H9 (cell line): Measurements from ENCODE around the gene MB21D2. TPM values are rescaled to one million over a fixed set of nuclear protein-coding genes. Genes with fewer than 3 reads are reported as not detected.

ENCODE experiments used
- DNase-seq: peaks from one replicate; pipeline ENCODE4 v3.0.0-alpha.2; 2017
- H2AFZ ChIP-seq: one replicate; pipeline ENCODE4 v1.6.1; 2013; ENCODE audit warnings: mild to moderate bottlenecking, low read length, control low read depth, moderate library complexity
- H2AK5ac ChIP-seq: 2 replicates; pipeline ENCODE4 v1.6.1; 2013; ENCODE audit warnings: low read length, control low read depth, mixed read lengths; ENCODE audit not compliant: insufficient read length
- H2BK120ac ChIP-seq: one replicate; pipeline ENCODE4 v1.6.1; 2013; ENCODE audit warnings: low read depth, mild to moderate bottlenecking, low read length, control low read depth, inconsistent platforms; ENCODE audit not compliant: poor library complexity, severe bottlenecking
- H2BK12ac ChIP-seq: 2 replicates; pipeline ENCODE4 v1.6.1; 2013; ENCODE audit warnings: low read length, control low read depth, mixed read lengths, low read depth; ENCODE audit not compliant: insufficient read length
- H2BK15ac ChIP-seq: 2 replicates; pipeline ENCODE4 v1.6.1; 2013; ENCODE audit warnings: low read depth, low read length, control low read depth
- H2BK20ac ChIP-seq: one replicate; pipeline ENCODE4 v1.6.1; 2013; ENCODE audit warnings: low read depth, mild to moderate bottlenecking, low read length, control low read depth, inconsistent platforms; ENCODE audit not compliant: poor library complexity, severe bottlenecking
- H2BK5ac ChIP-seq: 2 replicates; pipeline ENCODE4 v1.6.1; 2013; ENCODE audit warnings: low read length, control low read depth, mixed read lengths; ENCODE audit not compliant: insufficient read length
- H3K14ac ChIP-seq: 2 replicates; pipeline ENCODE4 v1.6.1; 2013; ENCODE audit warnings: low read length, control low read depth; ENCODE audit not compliant: insufficient read depth
- H3K18ac ChIP-seq: 2 replicates; pipeline ENCODE4 v1.6.1; 2013; ENCODE audit warnings: low read depth, mild to moderate bottlenecking, mixed read lengths, low read length, control low read depth; ENCODE audit not compliant: insufficient read length
- H3K23ac ChIP-seq: 2 replicates; pipeline ENCODE4 v1.6.1; 2013; ENCODE audit warnings: low read length, control low read depth, mixed read lengths, low read depth; ENCODE audit not compliant: insufficient read length
- H3K23me2 ChIP-seq: 2 replicates; pipeline ENCODE4 v1.6.1; 2013; ENCODE audit warnings: low read depth, mild to moderate bottlenecking, mixed read lengths, low read length, control low read depth; ENCODE audit not compliant: insufficient read length, poor library complexity, severe bottlenecking
- H3K27ac ChIP-seq: 2 replicates; pipeline ENCODE4 v1.5.1; 2013; ENCODE audit warnings: low read length, control low read depth, mixed read lengths, low read depth; ENCODE audit not compliant: insufficient read length
- H3K27me3 ChIP-seq: 2 replicates; pipeline ENCODE4 v1.6.1; 2013; ENCODE audit warnings: low read length, control low read depth, inconsistent platforms; ENCODE audit not compliant: insufficient read depth
- H3K4ac ChIP-seq: 2 replicates; pipeline ENCODE4 v1.6.1; 2013; ENCODE audit warnings: low read depth, mild to moderate bottlenecking, control low read depth, inconsistent platforms, low read length, moderate library complexity
- H3K4me1 ChIP-seq: 2 replicates; pipeline ENCODE4 v1.6.1; 2013; ENCODE audit warnings: low read length, control low read depth, inconsistent platforms; ENCODE audit not compliant: insufficient read depth
- H3K4me2 ChIP-seq: 2 replicates; pipeline ENCODE4 v1.6.1; 2013; ENCODE audit warnings: low read length, control low read depth, mixed read lengths; ENCODE audit not compliant: insufficient read length, insufficient read depth
- H3K56ac ChIP-seq: 2 replicates; pipeline ENCODE4 v1.6.1; 2013; ENCODE audit warnings: low read depth, mild to moderate bottlenecking, mixed read lengths, low read length, control low read depth; ENCODE audit not compliant: insufficient read length
- H3K79me1 ChIP-seq: 2 replicates; pipeline ENCODE4 v1.6.1; 2013; ENCODE audit warnings: low read depth, mild to moderate bottlenecking, moderate library complexity, low read length, control low read depth, inconsistent platforms; ENCODE audit not compliant: insufficient read depth, poor library complexity, severe bottlenecking
- H3K79me2 ChIP-seq: 2 replicates; pipeline ENCODE4 v1.6.1; 2013; ENCODE audit warnings: low read length, control low read depth, inconsistent platforms; ENCODE audit not compliant: insufficient read depth
- H3K9ac ChIP-seq: 2 replicates; pipeline ENCODE4 v1.6.1; 2013; ENCODE audit warnings: low read length, control low read depth, mixed read lengths; ENCODE audit not compliant: insufficient read length; ENCODE audit errors: extremely low read depth
- H3K9me3 ChIP-seq: one replicate; pipeline ENCODE4 v1.6.1; 2013; ENCODE audit warnings: low read depth, low read length, inconsistent platforms; ENCODE audit not compliant: control insufficient read depth
- H3T11ph ChIP-seq: one replicate; pipeline ENCODE4 v1.6.1; 2013; ENCODE audit warnings: mild to moderate bottlenecking, low read length, control low read depth, inconsistent platforms
- H4K20me1 ChIP-seq: one replicate; pipeline ENCODE4 v1.6.1; 2013; ENCODE audit not compliant: control insufficient read depth, insufficient read length, insufficient read depth
- H4K5ac ChIP-seq: 2 replicates; pipeline ENCODE4 v1.6.1; 2013; ENCODE audit warnings: low read depth, mild to moderate bottlenecking, mixed read lengths, low read length, control low read depth; ENCODE audit not compliant: insufficient read length
- H4K8ac ChIP-seq: replicated peaks from 2 replicates; pipeline ENCODE4 v1.6.1; 2013; ENCODE audit warnings: low read length, control low read depth, mixed read lengths, low read depth; ENCODE audit not compliant: insufficient read length
- H4K91ac ChIP-seq: 2 replicates; pipeline ENCODE4 v1.6.1; 2013; ENCODE audit warnings: low read depth, mild to moderate bottlenecking, moderate library complexity, mixed read lengths, low read length, control low read depth; ENCODE audit not compliant: insufficient read length
- H3K27ac Mint-ChIP-seq, 3 experiments: 2 replicates in 2 of 3; 3 replicates in 1 of 3; pipeline ENCODE4 v1.8.0; 2020 to 2021; ENCODE audit warnings: mixed read lengths in 3 of 3, mild to moderate bottlenecking in 1 of 3, moderate library complexity in 1 of 3
- H3K27me3 Mint-ChIP-seq: 2 replicates; pipeline ENCODE4 v1.8.0; 2021; ENCODE audit warnings: low read depth, mild to moderate bottlenecking, moderate library complexity, mixed read lengths
- H3K36me3 Mint-ChIP-seq, 3 experiments: 2 replicates in 2 of 3; 3 replicates in 1 of 3; pipeline ENCODE4 v1.8.0; 2020 to 2021; ENCODE audit warnings: low read depth in 3 of 3, mixed read lengths in 3 of 3; ENCODE audit not compliant: insufficient read depth in 1 of 3
- H3K4me1 Mint-ChIP-seq, 2 experiments: 2 replicates each; pipeline ENCODE4 v1.8.0; 2020; ENCODE audit warnings: mixed read lengths in 2 of 2
- H3K4me3 Mint-ChIP-seq, 2 experiments: 2 replicates in 1 of 2; 3 replicates in 1 of 2; pipeline ENCODE4 v1.8.0; 2020 to 2021; ENCODE audit warnings: mild to moderate bottlenecking in 2 of 2, mixed read lengths in 2 of 2, moderate library complexity in 1 of 2
- H3K9me3 Mint-ChIP-seq, 2 experiments: 2 replicates in 1 of 2; 3 replicates in 1 of 2; pipeline ENCODE4 v1.8.0; 2020; ENCODE audit warnings: mild to moderate bottlenecking in 2 of 2, mixed read lengths in 2 of 2, moderate library complexity in 1 of 2
- WGBS: extraction: QIAGEN DNeasy Blood & Tissue Kit; methylation state at CpG from one replicate; pipeline ENCODE4 v1.1.7; 2013; ENCODE audit warnings: missing lambda C conversion rate, low lambda C conversion rate, mixed read lengths; ENCODE audit not compliant: insufficient read length; ENCODE audit errors: extremely low coverage; 5-methylcytosine and 5-hydroxymethylcytosine counted together
- total RNA-seq: library from RNA; stranded (reverse); gene quantifications from 2 replicates; pipeline ENCODE4 v1.2.1, GENCODE V29; 2021
- TF ChIP-seq, protein P1 (sequence below): fragments of 200-600 bp; sonication (generic); conservative IDR thresholded peaks from 3 replicates; pipeline ENCODE4 v1.8.0; 2021; ENCODE audit warnings: antibody characterized with exemption, mild to moderate bottlenecking

Gene MB21D2
- total RNA-seq, 1 experiment from 2014 or later, result 19.1 TPM

DNA sequence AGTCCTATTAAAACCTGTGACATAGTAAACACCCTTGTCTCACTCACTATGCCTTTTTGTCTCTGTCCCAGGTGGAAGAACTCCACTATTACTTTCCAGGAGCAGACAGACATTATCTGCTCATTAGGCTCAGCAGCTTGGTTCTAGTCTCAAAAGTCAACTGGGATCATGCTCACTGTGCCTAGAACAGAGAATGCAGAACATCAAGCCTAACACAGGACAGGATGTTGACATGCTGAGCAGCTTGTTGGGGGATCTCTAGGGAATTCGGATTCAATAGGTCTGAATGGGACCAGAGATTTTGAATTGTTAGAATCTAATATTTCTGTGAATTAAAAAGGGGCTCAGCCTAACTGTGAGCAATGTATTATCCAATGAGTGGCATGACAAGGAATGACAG is 6.4 kb downstream of the MB21D2 start:
- no peak for DNase-seq
- Histone ChIP-seq H2BK15ac (no peak overlapping the region), H3K14ac (no peak overlapping the region), H2AK5ac (no peak overlapping the region), H3K23me2 (peaks cover 6% of the 10 kb centered on the region), H3K56ac (no peak overlapping the region), H3K9me3 (no peaks in the 10 kb centered on the region), H4K20me1 (no peaks in the 10 kb centered on the region), H2BK120ac (no peak overlapping the region), H4K91ac (no peak overlapping the region), H3K18ac (no peak overlapping the region), H2BK20ac (no peak overlapping the region), H3K79me1 (peaks cover 5% of the 10 kb centered on the region), H3K4me1 (peaks cover 14% of the 10 kb centered on the region), H3K9ac (no peak overlapping the region), H3K4me2 (no peak overlapping the region), H3K4ac (no peak overlapping the region), H3K23ac (no peak overlapping the region), H2AFZ (no peak overlapping the region), H3K79me2 (peaks cover 43% of the 10 kb centered on the region), H3T11ph (no peak overlapping the region), H4K5ac (no peak overlapping the region), H2BK12ac (no peak overlapping the region), H3K27me3 (no peaks in the 10 kb centered on the region), H4K8ac (no peak overlapping the region), H2BK5ac (no peak overlapping the region), H3K27ac (no peak overlapping the region)
- Mint-ChIP-seq H3K36me3 (peaks cover 0 to 2% (median 0%) of the 10 kb centered on the region in 3 experiments; a peak in 2 of 7 replicates), H3K9me3 (no peaks in the 10 kb centered on the region), H3K4me1 (peaks cover 35 to 47% of the 10 kb centered on the region in 2 experiments), H3K27ac (peak overlapping the region in 1 of 3 experiments; percentile 22; a peak in 1 of 7 replicates), H3K27me3 (peaks cover 4% of the 10 kb centered on the region; the same call in 1 of the 2 replicates), H3K4me3 (no peak overlapping the region)
- TF ChIP-seq, protein P1, sequence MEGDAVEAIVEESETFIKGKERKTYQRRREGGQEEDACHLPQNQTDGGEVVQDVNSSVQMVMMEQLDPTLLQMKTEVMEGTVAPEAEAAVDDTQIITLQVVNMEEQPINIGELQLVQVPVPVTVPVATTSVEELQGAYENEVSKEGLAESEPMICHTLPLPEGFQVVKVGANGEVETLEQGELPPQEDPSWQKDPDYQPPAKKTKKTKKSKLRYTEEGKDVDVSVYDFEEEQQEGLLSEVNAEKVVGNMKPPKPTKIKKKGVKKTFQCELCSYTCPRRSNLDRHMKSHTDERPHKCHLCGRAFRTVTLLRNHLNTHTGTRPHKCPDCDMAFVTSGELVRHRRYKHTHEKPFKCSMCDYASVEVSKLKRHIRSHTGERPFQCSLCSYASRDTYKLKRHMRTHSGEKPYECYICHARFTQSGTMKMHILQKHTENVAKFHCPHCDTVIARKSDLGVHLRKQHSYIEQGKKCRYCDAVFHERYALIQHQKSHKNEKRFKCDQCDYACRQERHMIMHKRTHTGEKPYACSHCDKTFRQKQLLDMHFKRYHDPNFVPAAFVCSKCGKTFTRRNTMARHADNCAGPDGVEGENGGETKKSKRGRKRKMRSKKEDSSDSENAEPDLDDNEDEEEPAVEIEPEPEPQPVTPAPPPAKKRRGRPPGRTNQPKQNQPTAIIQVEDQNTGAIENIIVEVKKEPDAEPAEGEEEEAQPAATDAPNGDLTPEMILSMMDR, result no peak
- WGBS, result no CpG with 5 or more reads among the region's 1 CpG
